GM12864 (cell line): ENCODE measurements around the gene CCDC122.

Experiments
- DNase-seq: peaks from one replicate; pipeline ENCODE4 v3.0.0-alpha.2; 2011; ENCODE audit warnings: low read depth
- H3K4me3 ChIP-seq: 2 replicates; pipeline ENCODE4 v1.5.1; 2011; ENCODE audit warnings: mild to moderate bottlenecking, low read depth, low read length, control low read depth
- TF ChIP-seq, protein P1 (sequence below): IDR thresholded peaks from 2 replicates; pipeline ENCODE4 v1.5.1; 2011; ENCODE audit warnings: low read depth, mild to moderate bottlenecking, moderate library complexity, low read length, control low read depth, inconsistent platforms; ENCODE audit errors: missing control alignments

CCDC122 gene

DNA sequence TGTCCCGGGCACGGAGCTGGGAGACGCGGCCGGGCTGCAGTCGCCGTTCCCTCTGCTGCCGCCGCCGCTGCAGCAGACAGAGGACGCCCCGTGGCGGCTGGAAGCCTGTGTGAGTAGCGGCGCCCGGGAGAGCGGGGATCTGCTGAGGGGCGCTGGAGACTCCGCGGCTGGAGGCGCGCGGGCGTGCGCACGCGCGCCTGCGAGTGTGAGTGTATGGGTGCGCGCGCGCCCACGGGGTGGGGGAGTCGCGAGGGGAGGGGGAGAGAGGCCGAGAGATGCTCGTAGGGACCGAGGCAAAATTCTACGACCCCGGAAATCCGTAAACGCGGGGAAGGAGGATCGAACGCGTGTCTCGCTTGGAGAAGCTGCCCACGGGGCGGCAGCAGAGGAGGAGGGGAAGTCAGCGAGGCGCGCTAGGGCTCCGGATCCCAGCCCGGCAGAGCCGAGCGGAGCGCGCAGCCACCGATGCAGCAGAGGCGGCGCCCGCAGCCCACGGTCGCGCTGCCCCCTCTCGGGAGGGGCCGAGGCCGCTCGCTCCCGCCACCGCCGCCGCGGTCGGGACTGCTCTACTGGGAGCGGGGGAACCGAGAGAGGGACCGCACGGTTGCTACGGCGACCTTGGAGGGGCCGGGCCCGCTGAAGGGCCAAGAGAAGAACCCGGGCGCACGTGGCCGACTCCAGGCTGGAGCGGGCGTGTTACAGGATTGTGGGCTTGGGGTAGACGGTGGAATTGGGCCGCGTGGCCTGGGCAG is 92.6 kb downstream of the CCDC122 start, which contains the start of gene ENOX1:
TSS of gene ENOX1 (minus strand) at position 207 of the 752 bp plus-strand sequence.
- TF ChIP-seq, protein P1, sequence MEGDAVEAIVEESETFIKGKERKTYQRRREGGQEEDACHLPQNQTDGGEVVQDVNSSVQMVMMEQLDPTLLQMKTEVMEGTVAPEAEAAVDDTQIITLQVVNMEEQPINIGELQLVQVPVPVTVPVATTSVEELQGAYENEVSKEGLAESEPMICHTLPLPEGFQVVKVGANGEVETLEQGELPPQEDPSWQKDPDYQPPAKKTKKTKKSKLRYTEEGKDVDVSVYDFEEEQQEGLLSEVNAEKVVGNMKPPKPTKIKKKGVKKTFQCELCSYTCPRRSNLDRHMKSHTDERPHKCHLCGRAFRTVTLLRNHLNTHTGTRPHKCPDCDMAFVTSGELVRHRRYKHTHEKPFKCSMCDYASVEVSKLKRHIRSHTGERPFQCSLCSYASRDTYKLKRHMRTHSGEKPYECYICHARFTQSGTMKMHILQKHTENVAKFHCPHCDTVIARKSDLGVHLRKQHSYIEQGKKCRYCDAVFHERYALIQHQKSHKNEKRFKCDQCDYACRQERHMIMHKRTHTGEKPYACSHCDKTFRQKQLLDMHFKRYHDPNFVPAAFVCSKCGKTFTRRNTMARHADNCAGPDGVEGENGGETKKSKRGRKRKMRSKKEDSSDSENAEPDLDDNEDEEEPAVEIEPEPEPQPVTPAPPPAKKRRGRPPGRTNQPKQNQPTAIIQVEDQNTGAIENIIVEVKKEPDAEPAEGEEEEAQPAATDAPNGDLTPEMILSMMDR: no peak
- peak within 1 kb of the TSS; percentile 52 for H3K4me3 ChIP-seq
- no peak for DNase-seq

DNA sequence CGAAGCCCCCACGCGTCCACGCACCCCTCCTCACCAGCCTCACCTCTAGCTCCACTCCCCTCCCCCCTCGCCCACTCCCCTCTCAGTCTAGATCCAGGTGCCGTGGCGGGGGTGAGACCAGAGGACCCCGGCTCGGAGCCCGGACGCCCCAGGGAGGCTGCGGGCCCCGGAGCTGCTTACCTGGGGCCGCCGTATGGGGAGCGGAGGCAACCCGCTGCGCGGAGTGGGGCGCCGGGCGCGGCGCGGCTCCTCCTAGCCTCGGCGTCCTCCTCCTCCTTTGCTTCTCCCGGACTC is 93.1 kb downstream of the CCDC122 start:
- TF ChIP-seq, protein P1: no peak
- DNase-seq: no peak
- H3K4me3 ChIP-seq: peak overlapping the region; percentile 52
